Renal pelvis (tissue), 4 donors: ENCODE data around the gene PRSS33. TPM values are rescaled to one million over a fixed set of nuclear protein-coding genes. Genes with fewer than 3 reads are reported as not detected.

Source experiments
- DNase-seq: peaks from one replicate; pipeline ENCODE4 v3.0.0-alpha.2; 2013
- polyA plus RNA-seq, 3 donors: library from polyadenylated mRNA; unstranded; fragments of 120-200 nt; gene quantifications; one replicate each; pipeline ENCODE4 v1.2.1, GENCODE V29; 2013; ENCODE audit not compliant: insufficient read length in 3 of 3

The PRSS33 gene
- polyA plus RNA-seq, 3 donors = 0.26 TPM; not detected in 2

- DNase-seq = no peak
Measured at GRCh38 chr16:2821487-2822157, 34.3 kb upstream of the PRSS33 start.

GRCh38 chr16:2820836-2821486 is 33.6 kb upstream of the PRSS33 start:
- DNase-seq = no peak

GRCh38 chr16:2819939-2820835 is 32.8 kb upstream of the PRSS33 start:
- no peak for DNase-seq

- no peak for DNase-seq
Measured at GRCh38 chr16:2819179-2819938, 32.0 kb upstream of the PRSS33 start.

- DNase-seq = no peak
Measured at GRCh38 chr16:2818272-2818876, 31.0 kb upstream of the PRSS33 start.

GRCh38 chr16:2817340-2818271 is 30.2 kb upstream of the PRSS33 start:
- no peak for DNase-seq

- DNase-seq = no peak
Measured at GRCh38 chr16:2816751-2817339, 29.5 kb upstream of the PRSS33 start, which contains the start of gene PRSS21. Gene PRSS21 (plus strand): TSS chr16:2817237. CDS start chr16:2817269, 32 bp downstream.

- no peak for DNase-seq
Measured at GRCh38 chr16:2815299-2815771, 28.0 kb upstream of the PRSS33 start.

- DNase-seq = no peak
Measured at GRCh38 chr16:2814551-2815298, 27.4 kb upstream of the PRSS33 start.

- DNase-seq = no peak
Measured at GRCh38 chr16:2813771-2814221, 26.4 kb upstream of the PRSS33 start.

- DNase-seq = no peak
Measured at GRCh38 chr16:2811703-2812471, 24.5 kb upstream of the PRSS33 start.

GRCh38 chr16:2810651-2811050 is 23.3 kb upstream of the PRSS33 start:
- no peak for DNase-seq

- DNase-seq = no peak
Measured at GRCh38 chr16:2809149-2809760, 21.9 kb upstream of the PRSS33 start.

- DNase-seq = no peak
Measured at GRCh38 chr16:2808181-2808580, 20.8 kb upstream of the PRSS33 start.

GRCh38 chr16:2806286-2806685 is 18.9 kb upstream of the PRSS33 start:
- DNase-seq = no peak

- no peak for DNase-seq
Measured at GRCh38 chr16:2804728-2805127, 17.4 kb upstream of the PRSS33 start.

GRCh38 chr16:2803545-2804195 is 16.3 kb upstream of the PRSS33 start:
- DNase-seq = no peak
